Type B pancreatic cell (in vitro differentiated cells): ENCODE measurements around the gene NAA80. TPM values are rescaled to one million over a fixed set of nuclear protein-coding genes. Genes with fewer than 3 reads are reported as not detected.
A peak's percentile ranks its signal among the peaks of the same experiment; 100 is the strongest.
"Not testable (repeated sequence)": the region's sequence is repeated elsewhere in the genome, so short reads cannot be mapped to it uniquely, and the experiment has no call there.

Experiments
- DNase-seq: peaks from one replicate; pipeline ENCODE4 v3.0.0; 2021; ENCODE audit warnings: mixed read lengths; ENCODE audit not compliant: unreplicated experiment; ENCODE audit errors: extremely low spot score
- H3K27ac Mint-ChIP-seq: 2 replicates; pipeline ENCODE4 v1.8.0; 2021; ENCODE audit warnings: mild to moderate bottlenecking, mixed read lengths
- H3K27me3 Mint-ChIP-seq: 2 replicates; pipeline ENCODE4 v1.8.0; 2021; ENCODE audit warnings: mixed read lengths
- H3K36me3 Mint-ChIP-seq: 2 replicates; pipeline ENCODE4 v1.8.0; 2021; ENCODE audit warnings: mixed read lengths
- H3K4me1 Mint-ChIP-seq: one replicate; pipeline ENCODE4 v1.8.0; 2021; ENCODE audit warnings: mixed read lengths; ENCODE audit not compliant: unreplicated experiment
- H3K4me3 Mint-ChIP-seq: 2 replicates; pipeline ENCODE4 v1.8.0; 2021; ENCODE audit warnings: mild to moderate bottlenecking, mixed read lengths
- H3K9me3 Mint-ChIP-seq: 2 replicates; pipeline ENCODE4 v1.8.0; 2021; ENCODE audit warnings: mixed read lengths
- total RNA-seq: library from RNA; stranded (reverse); gene quantifications from 2 replicates; pipeline ENCODE4 v1.2.1, GENCODE V29; 2021; ENCODE audit warnings: low replicate concordance
- TF ChIP-seq, protein P1 (sequence below): fragments of 200-600 bp; sonication (generic); conservative IDR thresholded peaks from 2 replicates; pipeline ENCODE4 v1.5.0; 2021; ENCODE audit warnings: antibody characterized with exemption, mild to moderate bottlenecking

NAA80 gene
- total RNA-seq, 1 donor from 2014 or later: 12.9 TPM

DNA sequence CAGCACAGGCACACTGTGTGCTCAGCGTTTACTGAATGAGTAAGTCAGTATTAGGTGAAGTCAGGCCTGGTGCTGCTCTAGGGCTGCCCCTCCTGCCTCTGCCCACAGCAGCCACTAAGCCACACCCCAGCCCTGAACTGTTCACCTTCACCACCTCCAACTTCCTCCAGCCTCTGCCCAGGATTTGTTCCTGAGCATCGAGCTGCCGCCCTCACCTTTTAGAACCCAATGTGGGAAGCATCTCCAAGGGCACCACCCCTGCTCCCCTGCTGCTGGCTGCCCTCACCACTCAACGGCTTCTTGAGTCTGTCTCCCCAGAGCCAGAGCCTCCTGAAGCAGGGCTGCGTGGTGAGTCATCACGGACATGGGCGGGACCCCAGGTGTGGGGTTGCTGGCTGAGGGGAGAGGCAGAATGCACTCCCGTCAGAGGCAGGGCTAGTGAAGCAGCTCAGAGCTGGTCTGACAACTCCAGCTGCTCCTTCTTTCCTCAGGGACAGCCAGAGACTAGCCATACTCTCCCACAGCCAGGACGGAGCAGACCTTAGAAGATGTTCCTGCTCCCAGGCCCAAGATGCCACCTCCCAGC lies 17.5 kb upstream of the NAA80 start:
- Mint-ChIP-seq H3K9me3 (no peaks in the 10 kb centered on the region), H3K36me3 (peaks cover 22% of the 10 kb centered on the region), H3K4me3 (peak overlapping the region; percentile 81), H3K4me1 (peaks cover 32% of the 10 kb centered on the region), H3K27ac (peak overlapping the region; percentile 100), H3K27me3 (no peaks in the 10 kb centered on the region)
- TF ChIP-seq, protein P1, sequence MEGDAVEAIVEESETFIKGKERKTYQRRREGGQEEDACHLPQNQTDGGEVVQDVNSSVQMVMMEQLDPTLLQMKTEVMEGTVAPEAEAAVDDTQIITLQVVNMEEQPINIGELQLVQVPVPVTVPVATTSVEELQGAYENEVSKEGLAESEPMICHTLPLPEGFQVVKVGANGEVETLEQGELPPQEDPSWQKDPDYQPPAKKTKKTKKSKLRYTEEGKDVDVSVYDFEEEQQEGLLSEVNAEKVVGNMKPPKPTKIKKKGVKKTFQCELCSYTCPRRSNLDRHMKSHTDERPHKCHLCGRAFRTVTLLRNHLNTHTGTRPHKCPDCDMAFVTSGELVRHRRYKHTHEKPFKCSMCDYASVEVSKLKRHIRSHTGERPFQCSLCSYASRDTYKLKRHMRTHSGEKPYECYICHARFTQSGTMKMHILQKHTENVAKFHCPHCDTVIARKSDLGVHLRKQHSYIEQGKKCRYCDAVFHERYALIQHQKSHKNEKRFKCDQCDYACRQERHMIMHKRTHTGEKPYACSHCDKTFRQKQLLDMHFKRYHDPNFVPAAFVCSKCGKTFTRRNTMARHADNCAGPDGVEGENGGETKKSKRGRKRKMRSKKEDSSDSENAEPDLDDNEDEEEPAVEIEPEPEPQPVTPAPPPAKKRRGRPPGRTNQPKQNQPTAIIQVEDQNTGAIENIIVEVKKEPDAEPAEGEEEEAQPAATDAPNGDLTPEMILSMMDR: no peak
- no peak for DNase-seq

DNA sequence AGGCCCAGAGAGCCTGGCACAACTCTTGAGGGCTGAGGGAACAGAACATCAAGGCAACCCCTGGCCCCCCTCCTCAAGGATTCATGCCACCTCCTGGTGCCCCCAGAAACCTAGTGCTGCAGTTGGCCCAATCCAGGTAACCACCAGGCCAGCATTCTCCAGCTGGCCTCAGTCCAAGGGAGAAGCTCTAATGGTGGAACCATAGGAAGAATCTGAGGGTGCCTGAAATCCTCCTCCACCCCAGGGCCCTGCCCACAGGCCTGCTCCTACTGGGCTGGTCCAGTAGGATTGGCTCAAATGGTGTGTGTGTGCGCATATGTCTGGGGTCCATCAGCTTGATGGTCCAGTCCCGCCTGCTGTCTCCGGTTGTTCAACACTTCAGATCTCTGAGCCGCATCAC lies 15.6 kb upstream of the NAA80 start:
- H3K4me3 Mint-ChIP-seq: peak overlapping the region; percentile 30
- no peaks in the 10 kb centered on the region for H3K27me3 Mint-ChIP-seq
- H3K36me3 Mint-ChIP-seq: peaks cover 24% of the 10 kb centered on the region
- H3K9me3 Mint-ChIP-seq: no peaks in the 10 kb centered on the region
- TF ChIP-seq, protein P1: no peak
- DNase-seq: no peak
- peaks cover 27% of the 10 kb centered on the region for H3K4me1 Mint-ChIP-seq
- H3K27ac Mint-ChIP-seq: peak overlapping the region; percentile 53

DNA sequence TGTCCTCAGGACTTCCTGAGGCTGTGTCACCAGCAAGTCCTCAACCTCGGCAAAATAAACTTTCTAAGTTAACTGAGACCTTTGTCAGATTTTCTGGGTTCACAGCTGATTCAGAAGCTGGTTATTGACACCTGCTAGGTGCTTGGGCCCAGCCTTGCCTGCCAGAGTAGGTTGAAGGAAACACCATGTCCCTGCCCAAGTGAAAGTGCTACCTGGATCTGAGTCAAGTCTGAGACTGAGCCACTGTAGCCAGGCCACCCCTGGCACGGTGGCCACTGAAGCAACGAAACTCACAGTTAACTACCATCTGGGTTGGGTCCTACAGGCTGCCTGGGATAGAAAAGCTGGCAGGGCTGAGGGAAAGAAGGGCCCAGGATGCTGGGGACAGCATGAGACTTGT lies 15.1 kb upstream of the NAA80 start:
- Mint-ChIP-seq H3K27me3 (no peaks in the 10 kb centered on the region), H3K27ac (peak overlapping the region; percentile 10), H3K9me3 (no peaks in the 10 kb centered on the region), H3K36me3 (peaks cover 29% of the 10 kb centered on the region), H3K4me1 (peaks cover 26% of the 10 kb centered on the region), H3K4me3 (no peak overlapping the region)
- TF ChIP-seq, protein P1: no peak
- no peak for DNase-seq

DNA sequence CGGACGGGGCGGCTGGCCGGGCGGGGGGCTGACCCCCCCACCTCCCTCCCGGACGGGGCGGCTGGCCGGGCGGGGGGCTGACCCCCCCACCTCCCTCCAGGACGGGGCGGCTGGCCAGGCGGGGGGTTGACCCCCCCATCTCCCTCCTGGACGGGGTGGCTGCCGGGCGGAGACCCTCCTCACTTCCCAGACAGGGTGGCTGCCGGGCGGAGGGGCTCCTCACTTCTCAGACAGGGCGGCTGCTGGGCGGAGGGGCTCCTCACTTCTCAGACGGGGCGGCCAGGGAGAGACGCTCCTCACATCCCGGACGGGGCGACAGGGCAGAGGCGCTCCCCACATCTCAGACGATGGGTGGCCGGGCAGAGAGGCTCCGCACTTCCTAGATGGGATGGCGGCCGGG lies 12.8 kb upstream of the NAA80 start:
- H3K36me3 Mint-ChIP-seq: peaks cover 26% of the 10 kb centered on the region

DNA sequence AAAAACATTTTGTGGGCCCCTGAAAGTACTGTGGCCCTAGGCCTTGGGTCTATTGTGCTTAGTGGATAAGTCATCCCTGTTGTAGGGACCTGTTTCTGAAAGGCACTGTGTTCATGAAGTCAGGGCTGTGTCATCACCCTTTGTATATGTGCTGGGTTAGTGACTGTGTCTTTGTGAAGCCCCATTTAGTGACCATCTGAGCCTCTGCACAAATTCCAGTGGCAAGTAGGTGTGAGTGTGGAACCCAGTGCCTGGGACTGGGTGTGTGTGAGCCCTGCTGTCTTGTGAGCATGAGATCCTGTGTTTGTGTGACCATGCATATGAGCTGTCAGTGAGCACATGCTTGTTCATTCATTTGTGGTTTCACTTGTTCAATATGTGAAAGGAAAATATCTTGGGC lies 5.4 kb upstream of the NAA80 start:
- TF ChIP-seq, protein P1: no peak
- peaks cover 15% of the 10 kb centered on the region for H3K4me1 Mint-ChIP-seq
- H3K4me3 Mint-ChIP-seq: no peak overlapping the region
- peak overlapping the region; percentile 11 for H3K27ac Mint-ChIP-seq
- no peak for DNase-seq
- no peaks in the 10 kb centered on the region for H3K27me3 Mint-ChIP-seq
- H3K9me3 Mint-ChIP-seq: no peaks in the 10 kb centered on the region
- H3K36me3 Mint-ChIP-seq: peaks cover 3% of the 10 kb centered on the region

More for the DNA sequence above, 12.8 kb upstream of the NAA80 start:
- H3K27ac Mint-ChIP-seq, H3K9me3 Mint-ChIP-seq, DNase-seq, H3K4me3 Mint-ChIP-seq, H3K27me3 Mint-ChIP-seq: not testable (repeated sequence)
- H3K4me1 Mint-ChIP-seq: peaks cover 14% of the 10 kb centered on the region

DNA sequence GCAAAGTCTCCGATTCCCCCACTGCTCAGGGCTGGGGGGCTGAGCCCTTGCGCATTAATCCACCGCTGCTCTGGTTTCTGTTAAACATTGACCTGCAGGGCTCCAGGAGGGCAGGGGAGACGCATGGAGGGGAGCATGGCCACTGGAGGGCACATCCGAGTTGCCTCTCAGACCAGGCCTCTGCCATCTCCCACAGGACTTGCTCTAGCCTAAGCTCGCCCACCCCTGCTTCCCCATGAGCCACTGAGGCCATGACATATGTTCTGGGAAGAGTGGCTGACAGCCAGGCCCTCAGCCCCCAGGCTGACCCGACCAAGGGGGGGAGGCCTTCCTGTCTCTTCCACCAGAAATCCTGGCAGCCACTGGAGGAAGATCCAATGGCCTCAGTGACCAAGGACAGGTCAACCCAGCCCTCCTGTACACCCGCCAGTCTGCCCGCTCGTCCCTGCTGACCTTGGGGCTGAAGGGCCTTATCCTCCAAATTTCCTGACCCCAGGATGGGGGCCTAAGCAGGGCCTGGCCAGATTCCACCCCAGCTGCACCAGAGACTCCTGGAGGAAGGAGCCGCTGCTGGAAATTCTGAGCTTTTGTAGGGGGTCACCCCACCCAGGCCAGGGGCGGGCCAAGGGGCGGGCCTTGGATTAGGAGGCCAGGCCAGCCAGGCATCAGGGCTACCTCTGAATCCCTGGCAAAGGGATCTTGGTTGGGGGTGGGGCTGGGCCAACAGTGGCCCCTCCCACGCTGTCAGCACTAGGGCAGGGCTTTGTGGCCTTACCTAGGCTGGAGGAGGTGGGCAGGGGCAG lies 4.0 kb upstream of the NAA80 start, which contains the start of gene HYAL1:
HYAL1 (minus strand) TSS at position 562 of the 803 bp plus-strand sequence. CDS start 618 bp downstream, outside the sequence.
- no peak for DNase-seq
- peak within 1 kb of the TSS; percentile 53 for H3K27ac Mint-ChIP-seq
- H3K27me3 Mint-ChIP-seq: no peaks in the 10 kb centered on the region
- H3K9me3 Mint-ChIP-seq: no peaks in the 10 kb centered on the region
- TF ChIP-seq, protein P1: no peak
- H3K36me3 Mint-ChIP-seq: no peaks in the 10 kb centered on the region
- no peak within 1 kb of the TSS for H3K4me3 Mint-ChIP-seq
- H3K4me1 Mint-ChIP-seq: peaks cover 18% of the 10 kb centered on the region
